ENCODE measurements around the gene DNASE1L3.

DNA sequence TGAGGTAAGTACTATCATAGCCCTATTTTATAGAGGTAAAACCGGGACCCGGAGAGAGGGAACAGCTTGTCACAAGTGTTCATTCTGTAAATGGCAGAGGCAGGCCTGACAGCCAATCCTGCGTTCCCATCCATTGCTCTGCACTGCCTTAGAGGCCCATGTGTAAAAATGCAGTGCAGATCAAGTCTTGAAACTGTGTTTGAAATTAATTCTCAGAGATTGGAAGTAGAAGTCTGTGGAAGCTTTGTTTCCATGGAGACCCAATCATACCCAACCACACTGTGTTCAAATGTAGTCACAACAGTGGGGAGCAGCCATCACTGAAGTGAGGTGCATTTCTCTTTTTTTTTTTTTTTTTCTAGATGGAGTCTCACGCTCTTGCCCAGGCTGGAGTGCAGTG, 13.1 kb upstream of the DNASE1L3 start:
- TF ChIP-seq ZBTB20 (CRISPR knock-in tag; IDR thresholded peaks at IDR 0.05; ENCODE audit: borderline replicate concordance, low read depth) (no peak), BRCA1 (CRISPR knock-in tag; IDR thresholded peaks at IDR 0.05) (no peak), MYC (CRISPR knock-in tag; IDR thresholded peaks at IDR 0.05; ENCODE audit: borderline replicate concordance) (no peak)
